Large intestine (tissue), 3 donors: Measurements from ENCODE around the gene FYN. TPM values are rescaled to one million over a fixed set of nuclear protein-coding genes. Genes with fewer than 3 reads are reported as not detected.

Experiments used
- DNase-seq, 2 donors: peaks; one replicate each; pipeline versions ENCODE4 v3.0.0 to v3.0.0-alpha.2; 2013
- H3K27ac ChIP-seq: one replicate; pipeline ENCODE4 v1.5.1; 2013; ENCODE audit warnings: low read length
- H3K27me3 ChIP-seq: 2 replicates; pipeline ENCODE4 v1.6.1; 2013; ENCODE audit warnings: low read length; ENCODE audit not compliant: control insufficient read depth, insufficient read depth
- H3K36me3 ChIP-seq: 2 replicates; pipeline ENCODE4 v1.6.1; 2013; ENCODE audit warnings: low read length; ENCODE audit not compliant: control insufficient read depth, insufficient read depth
- H3K4me1 ChIP-seq: one replicate; pipeline ENCODE4 v1.6.1; 2013; ENCODE audit warnings: low read length; ENCODE audit not compliant: control insufficient read depth, insufficient read depth
- H3K4me3 ChIP-seq: one replicate; pipeline ENCODE4 v1.5.1; 2013; ENCODE audit warnings: low read length
- H3K9me3 ChIP-seq: one replicate; pipeline ENCODE4 v1.6.1; 2013; ENCODE audit warnings: mild to moderate bottlenecking, low read depth, low read length, moderate library complexity; ENCODE audit not compliant: control insufficient read depth
- WGBS: methylation state at CpG from one replicate; pipeline ENCODE4 v1.1.5; 2013; ENCODE audit warnings: low lambda C conversion rate; ENCODE audit not compliant: insufficient coverage; 5-methylcytosine and 5-hydroxymethylcytosine counted together
- polyA plus RNA-seq: library from polyadenylated mRNA; unstranded; fragments of 120-200 nt; gene quantifications from one replicate; pipeline ENCODE4 v1.2.1, GENCODE V29; 2013

Gene FYN
- polyA plus RNA-seq, 1 donor: 46.0 TPM

DNA sequence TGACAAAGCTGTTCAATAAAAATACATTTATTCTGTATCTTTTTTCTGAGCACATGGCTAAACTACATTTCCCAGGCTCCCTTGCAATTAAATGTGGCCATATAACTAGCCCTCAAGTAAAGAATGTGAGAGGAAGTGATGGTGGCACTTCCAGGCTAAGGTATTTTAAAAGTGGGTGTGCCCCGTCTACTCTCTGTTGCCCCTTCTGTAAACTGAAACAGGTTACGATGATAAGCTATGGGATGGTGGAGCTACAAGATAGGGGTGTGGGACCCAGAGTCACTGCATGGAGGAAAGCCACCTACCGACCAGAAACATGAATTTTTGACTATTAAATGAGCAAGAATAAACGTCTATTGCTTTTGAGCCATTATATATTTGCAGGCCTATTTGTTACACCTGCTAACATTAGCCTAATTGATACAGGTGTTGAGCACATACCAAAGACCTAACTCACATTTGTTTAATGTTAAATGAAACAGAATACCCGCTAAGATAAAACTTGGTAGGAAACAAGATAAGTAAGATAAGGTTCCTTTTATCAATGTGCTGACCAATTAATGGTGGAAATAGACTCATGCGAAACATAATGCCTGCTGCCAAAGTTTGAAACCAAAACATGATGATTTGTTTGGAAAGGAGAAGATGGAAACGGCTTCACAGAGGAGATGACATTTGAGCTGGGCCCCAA is 3.1 kb downstream of the FYN start:
- no peak overlapping the region for H3K27ac ChIP-seq
- H3K27me3 ChIP-seq: peaks cover 20% of the 10 kb centered on the region
- H3K9me3 ChIP-seq: no peaks in the 10 kb centered on the region
- H3K4me3 ChIP-seq: no peak overlapping the region
- H3K36me3 ChIP-seq: no peaks in the 10 kb centered on the region
- DNase-seq: peak in 1 of 2 donors; percentile 30
- H3K4me1 ChIP-seq: peaks cover 3% of the 10 kb centered on the region
- WGBS: 50% methylated on average over 2 of the region's 7 CpGs

GRCh38 chr6:111866857-111867256 is 6.4 kb downstream of the FYN start:
- H3K27me3 ChIP-seq: peaks cover 5% of the 10 kb centered on the region
- no peak overlapping the region for H3K4me3 ChIP-seq
- no peak overlapping the region for H3K27ac ChIP-seq
- DNase-seq: no peak
- H3K36me3 ChIP-seq: no peaks in the 10 kb centered on the region
- H3K4me1 ChIP-seq: peaks cover 3% of the 10 kb centered on the region
- WGBS: no CpG with 5 or more reads among the region's 2 CpGs
- H3K9me3 ChIP-seq: no peaks in the 10 kb centered on the region

DNA sequence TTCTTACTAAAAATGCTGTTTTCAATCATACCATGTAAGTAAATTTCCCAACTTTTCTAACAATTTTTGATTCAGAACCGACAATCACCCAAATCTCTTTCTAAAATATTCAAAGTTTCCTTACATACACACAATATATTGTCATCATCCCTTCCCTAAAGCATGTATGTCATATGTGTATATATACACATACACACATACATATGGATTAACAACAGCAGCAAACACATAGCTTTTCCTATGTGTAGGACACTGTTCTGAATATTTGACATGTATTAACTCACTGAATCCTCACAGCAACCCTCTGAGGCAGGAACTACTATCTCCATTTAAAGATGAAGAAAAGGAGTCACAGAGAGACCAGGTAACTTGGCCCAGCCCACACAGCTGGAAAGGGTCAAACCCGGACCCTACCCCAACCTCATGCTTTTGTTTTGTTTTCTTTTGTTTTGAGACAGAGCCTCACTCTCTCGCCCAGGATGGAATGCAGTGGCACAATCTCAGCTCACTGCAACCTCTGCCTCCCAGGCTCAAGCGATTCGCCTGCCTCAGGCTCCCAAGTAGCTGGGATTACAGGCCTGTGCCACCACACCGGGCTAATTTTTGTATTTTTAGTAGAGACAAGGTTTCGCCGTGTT is 7.2 kb downstream of the FYN start:
- Histone ChIP-seq H3K4me1 (peaks cover under 1% of the 10 kb centered on the region), H3K36me3 (no peaks in the 10 kb centered on the region), H3K27ac (no peak overlapping the region), H3K27me3 (peaks cover under 1% of the 10 kb centered on the region), H3K4me3 (no peak overlapping the region), H3K9me3 (no peaks in the 10 kb centered on the region)
- DNase-seq: no peak
- WGBS: 100% methylated on average over 1 of the region's 8 CpGs

- no peaks in the 10 kb centered on the region for H3K27me3 ChIP-seq
- no peaks in the 10 kb centered on the region for H3K36me3 ChIP-seq
- H3K9me3 ChIP-seq: no peaks in the 10 kb centered on the region
- H3K27ac ChIP-seq: no peak overlapping the region
- WGBS: 51% methylated on average over 2 of the region's 6 CpGs
- DNase-seq: no peak
- H3K4me1 ChIP-seq: no peaks in the 10 kb centered on the region
- H3K4me3 ChIP-seq: no peak overlapping the region
Observed at GRCh38 chr6:111865049-111865585, 8.1 kb downstream of the FYN start.

GRCh38 chr6:111864138-111865048 is 8.9 kb downstream of the FYN start:
- no peaks in the 10 kb centered on the region for H3K36me3 ChIP-seq
- H3K4me3 ChIP-seq: no peak overlapping the region
- DNase-seq: no peak
- no peaks in the 10 kb centered on the region for H3K4me1 ChIP-seq
- H3K27me3 ChIP-seq: no peaks in the 10 kb centered on the region
- H3K9me3 ChIP-seq: no peaks in the 10 kb centered on the region
- WGBS: 100% methylated on average over 1 of the region's 6 CpGs
- H3K27ac ChIP-seq: no peak overlapping the region

- no peaks in the 10 kb centered on the region for H3K27me3 ChIP-seq
- 93% methylated on average over 3 of the region's 6 CpGs for WGBS
- no peaks in the 10 kb centered on the region for H3K4me1 ChIP-seq
- H3K27ac ChIP-seq: no peak overlapping the region
- no peak for DNase-seq
- H3K4me3 ChIP-seq: no peak overlapping the region
- H3K9me3 ChIP-seq: no peaks in the 10 kb centered on the region
- H3K36me3 ChIP-seq: no peaks in the 10 kb centered on the region
Observed at GRCh38 chr6:111862741-111863140, 10.5 kb downstream of the FYN start.

- Histone ChIP-seq H3K9me3 (no peaks in the 10 kb centered on the region), H3K4me3 (no peak overlapping the region), H3K27me3 (no peaks in the 10 kb centered on the region), H3K27ac (no peak overlapping the region), H3K4me1 (no peaks in the 10 kb centered on the region), H3K36me3 (no peaks in the 10 kb centered on the region)
- no peak for DNase-seq
- no CpG with 5 or more reads among the region's 5 CpGs for WGBS
Observed at GRCh38 chr6:111862314-111862713, 10.9 kb downstream of the FYN start.

DNA sequence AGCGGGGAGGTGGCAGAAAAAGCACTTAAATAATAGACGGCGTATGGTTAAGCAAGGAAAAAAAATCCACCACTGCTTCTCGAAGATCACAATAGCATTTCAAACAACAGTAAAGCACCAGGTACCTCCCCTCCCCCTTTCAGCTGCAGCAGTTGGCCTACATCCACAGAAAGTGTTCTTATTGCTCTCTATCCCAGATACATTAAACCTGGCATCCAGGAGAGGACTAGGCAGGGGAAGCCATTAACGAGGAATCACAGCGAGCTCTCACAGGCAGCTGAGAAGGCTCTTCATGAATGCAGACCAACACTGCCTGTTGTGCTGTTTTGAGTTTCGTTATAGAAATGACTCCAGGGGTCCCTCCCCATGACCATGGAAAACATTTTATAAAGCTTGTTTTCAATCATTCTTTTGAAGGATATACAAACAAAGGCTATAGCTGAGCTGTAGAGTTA is 11.8 kb downstream of the FYN start:
- no peaks in the 10 kb centered on the region for H3K4me1 ChIP-seq
- no peak overlapping the region for H3K4me3 ChIP-seq
- H3K27ac ChIP-seq: no peak overlapping the region
- H3K9me3 ChIP-seq: no peaks in the 10 kb centered on the region
- no peak for DNase-seq
- 65% methylated on average over 2 of the region's 7 CpGs for WGBS
- H3K27me3 ChIP-seq: no peaks in the 10 kb centered on the region
- no peaks in the 10 kb centered on the region for H3K36me3 ChIP-seq

GRCh38 chr6:111858347-111858746 is 14.9 kb downstream of the FYN start:
- DNase-seq: no peak
- Histone ChIP-seq H3K4me3 (no peak overlapping the region), H3K27me3 (no peaks in the 10 kb centered on the region), H3K27ac (no peak overlapping the region), H3K4me1 (no peaks in the 10 kb centered on the region), H3K9me3 (no peaks in the 10 kb centered on the region), H3K36me3 (no peaks in the 10 kb centered on the region)
- WGBS: 80% methylated on average over 1 of the region's 3 CpGs

DNA sequence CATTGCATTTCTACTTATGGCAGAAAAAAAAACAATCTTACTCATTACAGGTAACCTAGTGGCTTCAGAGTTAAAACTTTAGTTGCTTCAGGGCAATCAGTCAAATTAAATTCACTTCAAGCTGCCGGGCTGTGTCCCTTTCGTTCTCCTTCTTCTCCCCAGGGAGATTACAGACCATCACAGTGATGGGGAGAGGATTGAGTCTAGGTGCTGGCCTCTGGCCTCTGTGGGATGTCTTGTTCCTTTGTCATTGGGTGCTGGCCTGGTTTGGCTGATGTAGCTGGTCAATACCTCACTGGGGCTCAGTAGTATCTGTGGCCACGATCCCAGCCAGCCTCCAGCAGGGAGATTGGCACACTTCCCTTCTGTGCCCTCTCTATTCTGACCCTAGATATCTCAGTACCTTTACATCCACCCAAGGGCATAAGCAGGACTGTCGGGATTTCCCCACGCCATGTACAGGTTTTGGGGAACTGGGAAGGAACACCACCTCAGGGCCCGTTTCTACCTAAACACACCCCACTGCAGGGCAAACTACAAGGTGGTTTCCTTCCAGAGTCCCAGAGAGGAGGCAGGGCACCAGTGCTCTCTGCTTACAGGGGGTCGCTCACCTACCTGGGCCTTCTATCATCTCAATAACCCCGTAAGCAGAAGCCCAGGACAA is 15.4 kb downstream of the FYN start:
- Histone ChIP-seq H3K27ac (no peak overlapping the region), H3K27me3 (no peaks in the 10 kb centered on the region), H3K4me3 (no peak overlapping the region), H3K9me3 (no peaks in the 10 kb centered on the region), H3K4me1 (no peaks in the 10 kb centered on the region), H3K36me3 (no peaks in the 10 kb centered on the region)
- no peak for DNase-seq
- no CpG with 5 or more reads among the region's 8 CpGs for WGBS
